B cell (primary cell): ENCODE data around the gene VPS41. TPM values are rescaled to one million over a fixed set of nuclear protein-coding genes. Genes with fewer than 3 reads are reported as not detected.
A peak's percentile ranks its signal among the peaks of the same experiment; 100 is the strongest.

ENCODE experiments used
- ATAC-seq: fragments of 200-7000 bp; cut with Tn5 transposase; one replicate; pipeline ENCODE4 v1.10.0; 2021; ENCODE audit warnings: low read depth, mild to moderate bottlenecking, moderate number of reproducible peaks, moderate library complexity
- CTCF ChIA-PET: fragments of 350-600 bp; sonication (Branson Sonifier 250); formaldehyde crosslinking; loops from one replicate; lab custom pipeline; 2021; ENCODE audit warnings: antibody characterized with exemption, inconsistent platforms; lab: Charles Lee
- POLR2A ChIA-PET: fragments of 350-600 bp; sonication (Branson Sonifier 250); formaldehyde crosslinking; loops from one replicate; lab custom pipeline; 2021; ENCODE audit warnings: antibody characterized with exemption; lab: Charles Lee
- DNase-seq: peaks from one replicate; pipeline ENCODE4 v3.0.0; 2013
- H2AFZ ChIP-seq: 2 replicates; pipeline ENCODE4 v1.6.1; 2012; ENCODE audit warnings: mild to moderate bottlenecking, low read depth, low read length; ENCODE audit not compliant: insufficient read depth, poor library complexity, severe bottlenecking
- H3K27ac ChIP-seq, 2 donors: 1 replicate in 1 of 2; 2 replicates in 1 of 2; pipeline ENCODE4 v1.5.1; 2012 to 2013; ENCODE audit warnings: low read length in 2 of 2, mild to moderate bottlenecking in 2 of 2, moderate library complexity in 1 of 2
- H3K27me3 ChIP-seq, 4 experiments: fragments of 200-600 bp in 1 of 4; sonication (generic) in 1 of 4; replicated peaks in 1 of 4; 1 replicate in 2 of 4; 2 replicates in 2 of 4; pipeline versions ENCODE4 v1.6.1 to v1.7.0; 2013 to 2016; ENCODE audit warnings: low read length in 3 of 4, mild to moderate bottlenecking in 2 of 4, mixed read lengths in 1 of 4, moderate library complexity in 1 of 4; ENCODE audit not compliant: insufficient read depth in 4 of 4, control insufficient read depth in 3 of 4; ENCODE audit errors: control extremely low read depth in 1 of 4
- H3K36me3 ChIP-seq, 2 experiments: replicated peaks in 1 of 2; 1 replicate in 1 of 2; 2 replicates in 1 of 2; pipeline versions ENCODE4 v1.6.1 to v1.7.1; 2013; ENCODE audit warnings: low read length in 1 of 2; ENCODE audit not compliant: insufficient read depth in 2 of 2, control insufficient read depth in 1 of 2; ENCODE audit errors: control extremely low read depth in 1 of 2, extremely low read depth in 1 of 2
- H3K4me1 ChIP-seq, 2 donors: fragments of 200-600 bp in 1 of 2; sonication (generic) in 1 of 2; 1 replicate in 1 of 2; 2 replicates in 1 of 2; pipeline versions ENCODE4 v1.5.1 to v1.6.1; 2013 to 2017; ENCODE audit warnings: low read length in 2 of 2; ENCODE audit not compliant: control insufficient read depth in 2 of 2, insufficient read depth in 2 of 2
- H3K4me2 ChIP-seq: replicated peaks from 2 replicates; pipeline ENCODE3; 2012; ENCODE audit warnings: mild to moderate bottlenecking, low read depth, low read length; ENCODE audit not compliant: poor library complexity, severe bottlenecking
- H3K4me3 ChIP-seq, 5 experiments: fragments of 200-600 bp in 1 of 5; sonication (generic) in 1 of 5; 1 replicate in 3 of 5; 2 replicates in 2 of 5; pipeline versions ENCODE4 v1.5.1 to v1.7.0; 2011 to 2016; ENCODE audit warnings: low read length in 4 of 5, mild to moderate bottlenecking in 4 of 5, low read depth in 2 of 5, control low read depth in 1 of 5, moderate library complexity in 1 of 5; ENCODE audit not compliant: insufficient read depth in 1 of 5; ENCODE audit errors: control extremely low read depth in 1 of 5, extremely low read depth in 1 of 5
- H3K79me2 ChIP-seq: fragments of 200-600 bp; sonication (generic); one replicate; pipeline ENCODE4 v1.6.0; 2016; ENCODE audit warnings: low read length; ENCODE audit not compliant: control insufficient read depth, insufficient read depth
- H3K9ac ChIP-seq: fragments of 200-600 bp; sonication (generic); 2 replicates; pipeline ENCODE4 v1.6.1; 2017; ENCODE audit warnings: mild to moderate bottlenecking, low read length, moderate library complexity
- H3K9me3 ChIP-seq, 3 donors: one replicate each; pipeline versions ENCODE4 v1.6.1 to v1.7.1; 2013; ENCODE audit warnings: low read length in 2 of 3; ENCODE audit not compliant: control insufficient read depth in 2 of 3, insufficient read depth in 1 of 3; ENCODE audit errors: control extremely low read depth in 1 of 3
- H4K20me1 ChIP-seq: 2 replicates; pipeline ENCODE4 v1.6.0; 2012; ENCODE audit warnings: mild to moderate bottlenecking, low read length; ENCODE audit not compliant: insufficient read depth, control insufficient read depth, poor library complexity, severe bottlenecking
- H3K27ac Mint-ChIP-seq: one replicate; pipeline ENCODE4 v1.8.0; 2021; ENCODE audit warnings: mixed read lengths
- H3K27me3 Mint-ChIP-seq: one replicate; pipeline ENCODE4 v1.8.0; 2021; ENCODE audit warnings: mixed read lengths
- H3K4me1 Mint-ChIP-seq: one replicate; pipeline ENCODE4 v1.8.0; 2021; ENCODE audit warnings: mixed read lengths
- H3K4me3 Mint-ChIP-seq: one replicate; pipeline ENCODE4 v1.8.0; 2021; ENCODE audit warnings: mixed read lengths
- H3K9me3 Mint-ChIP-seq: one replicate; pipeline ENCODE4 v1.8.0; 2022; ENCODE audit warnings: mixed read lengths; ENCODE audit not compliant: insufficient read depth
- EZH2 ChIP-seq: IDR thresholded peaks from 2 replicates; pipeline ENCODE4 v1.6.1; 2012; ENCODE audit warnings: borderline replicate concordance, low read depth, mild to moderate bottlenecking, moderate library complexity, low read length; ENCODE audit not compliant: insufficient read depth, poor library complexity, severe bottlenecking
- WGBS: methylation state at CpG from one replicate; pipeline ENCODE4 v1.1.5; 2013; ENCODE audit warnings: missing lambda C conversion rate; ENCODE audit not compliant: insufficient coverage; 5-methylcytosine and 5-hydroxymethylcytosine counted together
- intact Hi-C: fragments of 100-400 bp; cut with micrococcal nuclease; formaldehyde crosslinking; loops from one replicate; pipeline ENCODE4 v1.10.0; 2022
- polyA plus RNA-seq: library from polyadenylated mRNA; depleted of rRNA; stranded (reverse); fragments of >200 nt; gene quantifications from 2 replicates; pipeline ENCODE4 v1.2.3, GENCODE V29; 2012
- total RNA-seq, 2 donors: library from RNA; stranded (reverse); fragments of 120-200 nt in 1 of 2; gene quantifications; 1 replicate in 1 of 2; 2 replicates in 1 of 2; pipeline versions ENCODE4 v1.2.3 to v1.2.4, GENCODE V29; 2013 to 2022
- TF ChIP-seq, protein P1 (sequence below): fragments of 200-600 bp; IDR thresholded peaks from one replicate; pipeline ENCODE4 v1.8.0; 2022; ENCODE audit warnings: antibody characterized with exemption, mild to moderate bottlenecking

The VPS41 gene
- total and polyA plus RNA-seq, 2 donors (not counting 1 experiment from before 2014, with no cell fraction given) = 9.3 to 114 TPM

DNA sequence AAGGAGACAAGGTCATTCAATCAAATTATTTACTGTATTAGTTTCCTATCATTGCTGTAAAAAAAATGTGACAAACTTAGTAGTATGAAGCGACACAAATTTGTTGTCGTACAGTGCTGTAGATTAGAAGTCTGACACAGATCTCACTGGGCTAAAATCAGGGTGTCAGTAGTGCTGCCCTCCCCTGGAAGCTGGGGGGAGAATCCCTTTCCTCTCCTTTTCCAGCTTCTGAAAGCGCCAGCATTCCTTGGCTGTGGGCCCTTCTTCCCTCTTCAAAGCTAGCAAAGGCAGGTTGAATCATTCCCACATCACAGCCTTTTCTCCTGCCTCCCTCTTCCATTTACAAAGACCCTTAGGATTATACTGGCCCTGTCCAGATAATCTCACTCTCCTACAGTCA is 28.0 kb downstream of the VPS41 start:
- no peak overlapping the region for H3K27ac Mint-ChIP-seq
- WGBS = 100% methylated on average over 1 of the region's 3 CpGs
- ATAC-seq (no peak), DNase-seq (no peak)
- no peak overlapping the region for H3K4me3 ChIP-seq
- H2AFZ ChIP-seq = no peak overlapping the region
- no peaks in the 10 kb centered on the region for H3K27me3 ChIP-seq
- H3K27me3 Mint-ChIP-seq = no peaks in the 10 kb centered on the region
- H3K4me2 ChIP-seq = no peak overlapping the region
- H3K27ac ChIP-seq = peak overlapping the region in 1 of 2 donors; percentile 40
- ChIA-PET CTCF (no interaction called here), POLR2A (no interaction called here)
- H3K9ac ChIP-seq = no peak overlapping the region
- peaks cover under 1% of the 10 kb centered on the region for H4K20me1 ChIP-seq
- peaks cover 17 to 22% of the 10 kb centered on the region in 2 donors for H3K4me1 ChIP-seq
- peaks cover 4 to 5% of the 10 kb centered on the region in 2 experiments for H3K36me3 ChIP-seq
- peaks cover 0 to under 1% (median 0%) of the 10 kb centered on the region in 3 donors for H3K9me3 ChIP-seq
- H3K9me3 Mint-ChIP-seq = no peaks in the 10 kb centered on the region
- no peak overlapping the region for H3K4me3 Mint-ChIP-seq
- H3K79me2 ChIP-seq = peaks cover 62% of the 10 kb centered on the region
- TF ChIP-seq, protein P1, sequence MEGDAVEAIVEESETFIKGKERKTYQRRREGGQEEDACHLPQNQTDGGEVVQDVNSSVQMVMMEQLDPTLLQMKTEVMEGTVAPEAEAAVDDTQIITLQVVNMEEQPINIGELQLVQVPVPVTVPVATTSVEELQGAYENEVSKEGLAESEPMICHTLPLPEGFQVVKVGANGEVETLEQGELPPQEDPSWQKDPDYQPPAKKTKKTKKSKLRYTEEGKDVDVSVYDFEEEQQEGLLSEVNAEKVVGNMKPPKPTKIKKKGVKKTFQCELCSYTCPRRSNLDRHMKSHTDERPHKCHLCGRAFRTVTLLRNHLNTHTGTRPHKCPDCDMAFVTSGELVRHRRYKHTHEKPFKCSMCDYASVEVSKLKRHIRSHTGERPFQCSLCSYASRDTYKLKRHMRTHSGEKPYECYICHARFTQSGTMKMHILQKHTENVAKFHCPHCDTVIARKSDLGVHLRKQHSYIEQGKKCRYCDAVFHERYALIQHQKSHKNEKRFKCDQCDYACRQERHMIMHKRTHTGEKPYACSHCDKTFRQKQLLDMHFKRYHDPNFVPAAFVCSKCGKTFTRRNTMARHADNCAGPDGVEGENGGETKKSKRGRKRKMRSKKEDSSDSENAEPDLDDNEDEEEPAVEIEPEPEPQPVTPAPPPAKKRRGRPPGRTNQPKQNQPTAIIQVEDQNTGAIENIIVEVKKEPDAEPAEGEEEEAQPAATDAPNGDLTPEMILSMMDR = no peak
- TF ChIP-seq EZH2 = no peak
- intact Hi-C loops = no loop called here
- peaks cover 55% of the 10 kb centered on the region for H3K4me1 Mint-ChIP-seq

GRCh38 chr7:38880454-38880853 is 28.5 kb downstream of the VPS41 start:
- WGBS = no CpG with 5 or more reads among the region's 3 CpGs
- peaks cover 17 to 22% of the 10 kb centered on the region in 2 donors for H3K4me1 ChIP-seq
- ATAC-seq (no peak), DNase-seq (no peak)
- H3K36me3 ChIP-seq = peaks cover 3 to 5% of the 10 kb centered on the region in 2 experiments
- peak overlapping the region in 1 of 2 donors; percentile 32 for H3K27ac ChIP-seq
- H3K9ac ChIP-seq = no peak overlapping the region
- Mint-ChIP-seq H3K4me1 (peaks cover 58% of the 10 kb centered on the region), H3K27ac (no peak overlapping the region), H3K27me3 (no peaks in the 10 kb centered on the region), H3K9me3 (no peaks in the 10 kb centered on the region), H3K4me3 (no peak overlapping the region)
- H3K9me3 ChIP-seq = no peaks in the 10 kb centered on the region
- no peaks in the 10 kb centered on the region for H4K20me1 ChIP-seq
- peaks cover 66% of the 10 kb centered on the region for H3K79me2 ChIP-seq
- H3K4me3 ChIP-seq = no peak overlapping the region
- H2AFZ ChIP-seq = no peak overlapping the region
- no peak overlapping the region for H3K4me2 ChIP-seq
- CTCF ChIA-PET = no interaction called here
- intact Hi-C loops = no loop called here
- TF ChIP-seq, protein P1 = no peak
- TF ChIP-seq EZH2 = no peak
- no peaks in the 10 kb centered on the region for H3K27me3 ChIP-seq
- POLR2A ChIA-PET = no interaction called here
